HepG2 (cell line): ENCODE measurements around the gene SLC16A7. TPM values are rescaled to one million over a fixed set of nuclear protein-coding genes. Genes with fewer than 3 reads are reported as not detected.

ENCODE experiments used
- ATAC-seq: fragments of 200-7000 bp; cut with Tn5 transposase; 3 replicates; pipeline ENCODE4 v1.9.1; 2020; ENCODE audit warnings: mild to moderate bottlenecking, moderate library complexity
- BruUV-seq: library from RNA; stranded (reverse); fragments of 400-500 nt; replicated peaks from 2 replicates; lab custom pipeline; 2021; lab: Mats Ljungman, UMichigan
- CTCF ChIA-PET: fragments of 300-600 bp; formaldehyde crosslinking; extraction: SDS; loops from one replicate; lab custom pipeline; 2021; ENCODE audit warnings: low total read pairs, inconsistent platforms, low intra/inter-chr PET ratio; lab: Yijun Ruan, JAX
- POLR2A ChIA-PET: fragments of 350-600 bp; sonication (Branson Sonifier 250); formaldehyde crosslinking; loops from one replicate; lab custom pipeline; 2020; ENCODE audit warnings: antibody characterized with exemption, inconsistent platforms; lab: Yijun Ruan, JAX
- DNase-seq: peaks from one replicate; pipeline ENCODE4 v3.0.0-alpha.2; 2015; ENCODE audit warnings: low spot score
- FAIRE-seq: peaks from 3 replicates; lab custom pipeline; 2011; peaks lifted over from hg19 to GRCh38; lab: Jason Lieb, UNC
- H2AFZ ChIP-seq: one replicate; pipeline ENCODE4 v1.6.1; 2011; ENCODE audit warnings: low read length, inconsistent platforms
- H3K27ac ChIP-seq: fragments of 300-600 bp; 3 replicates; pipeline ENCODE4 v1.8.0; 2011; ENCODE audit warnings: mixed run types, mild to moderate bottlenecking, mixed read lengths, low read length, inconsistent platforms; ENCODE audit not compliant: insufficient read depth; ENCODE audit errors: extremely low read length
- H3K27me3 ChIP-seq, 2 experiments: fragments of 200-600 bp in 1 of 2; 2 replicates in 1 of 2; 3 replicates in 1 of 2; pipeline versions ENCODE4 v1.6.0 to v1.8.0; 2011; ENCODE audit warnings: low read length in 2 of 2, mild to moderate bottlenecking in 2 of 2, moderate library complexity in 2 of 2, inconsistent platforms in 1 of 2; ENCODE audit not compliant: insufficient read depth in 2 of 2, control insufficient read depth in 1 of 2
- H3K36me3 ChIP-seq, 2 experiments: fragments of 200-600 bp in 1 of 2; replicated peaks in 1 of 2; 2 replicates in 1 of 2; 3 replicates in 1 of 2; pipeline versions ENCODE4 v1.5.1 to v1.8.0; 2011; ENCODE audit warnings: low read length in 2 of 2, inconsistent platforms in 1 of 2; ENCODE audit not compliant: insufficient read depth in 2 of 2, control insufficient read depth in 1 of 2
- H3K4me1 ChIP-seq: 2 replicates; pipeline ENCODE4 v1.5.1; 2012; ENCODE audit warnings: low read length, inconsistent platforms; ENCODE audit not compliant: insufficient read depth
- H3K4me2 ChIP-seq: 2 replicates; pipeline ENCODE4 v1.6.0; 2011; ENCODE audit warnings: low read depth, low read length, inconsistent platforms
- H3K4me3 ChIP-seq, 3 experiments: fragments of 200-600 bp in 1 of 3; sonication (generic), shearing (Covaris generic) in 1 of 3; replicated peaks in 1 of 3; 2 replicates each; pipeline ENCODE4 v1.5.1; 2011 to 2016; ENCODE audit warnings: low read length in 3 of 3, inconsistent platforms in 2 of 3, low read depth in 2 of 3, mild to moderate bottlenecking in 2 of 3, control low read depth in 1 of 3, mixed read lengths in 1 of 3; ENCODE audit not compliant: insufficient read depth in 1 of 3
- H3K79me2 ChIP-seq: one replicate; pipeline ENCODE4 v1.6.1; 2011; ENCODE audit warnings: low read length, inconsistent platforms; ENCODE audit not compliant: insufficient read depth
- H3K9ac ChIP-seq: 2 replicates; pipeline ENCODE4 v1.6.0; 2011; ENCODE audit warnings: mild to moderate bottlenecking, low read depth, low read length, inconsistent platforms; ENCODE audit not compliant: insufficient read depth
- H3K9me3 ChIP-seq: 2 replicates; pipeline ENCODE4 v1.5.1; 2012; ENCODE audit warnings: mild to moderate bottlenecking, low read length
- H4K20me1 ChIP-seq: 2 replicates; pipeline ENCODE4 v1.6.0; 2011; ENCODE audit warnings: inconsistent platforms, mild to moderate bottlenecking, low read length, moderate library complexity; ENCODE audit not compliant: insufficient read depth
- FOXM1 ChIP-seq: sonication (generic); formaldehyde crosslinking; IDR thresholded peaks from 2 replicates; pipeline ENCODE4 v1.5.0; 2020; ENCODE audit warnings: missing genetic modification reagents
- HMG20A ChIP-seq: IDR thresholded peaks from 2 replicates; pipeline ENCODE4 v1.6.1; 2016; ENCODE audit warnings: borderline replicate concordance
- MXI1 ChIP-seq: IDR thresholded peaks from 3 replicates; pipeline ENCODE4 v1.6.1; 2012; ENCODE audit warnings: low read depth, low read length, inconsistent platforms, borderline replicate concordance
- SSRP1 ChIP-seq: IDR thresholded peaks from 2 replicates; pipeline ENCODE4 v1.6.1; 2016; ENCODE audit warnings: control low read depth
- TEAD2 ChIP-seq: sonication (generic); formaldehyde crosslinking; IDR thresholded peaks from 2 replicates; pipeline ENCODE4 v1.9.0; 2021; ENCODE audit warnings: missing genetic modification reagents
- ZNF317 ChIP-seq: sonication (generic); formaldehyde crosslinking; IDR thresholded peaks from 2 replicates; pipeline ENCODE4 v1.5.0; 2020; ENCODE audit warnings: mild to moderate bottlenecking, missing genetic modification reagents
- ZNF674 ChIP-seq: sonication (generic); formaldehyde crosslinking; IDR thresholded peaks from 2 replicates; pipeline ENCODE4 v1.5.0; 2020; ENCODE audit warnings: low read depth, mild to moderate bottlenecking, missing genetic modification reagents
- WGBS: methylation state at CpG from one replicate; pipeline ENCODE4 v1.1.6; 2017; ENCODE audit warnings: low lambda C conversion rate; 5-methylcytosine and 5-hydroxymethylcytosine counted together
- in situ Hi-C: cut with HindIII; loops from 2 replicates; pipeline ENCODE4 v1.10.0; 2017; ENCODE audit warnings: low pct_unique_long_range_greater_than_20kb; ENCODE audit not compliant: extremely low pct_ligation_motif_present
- intact Hi-C: fragments of 100-400 bp; cut with micrococcal nuclease; formaldehyde crosslinking; loops from one replicate; pipeline ENCODE4 v1.10.0; 2022; ENCODE audit not compliant: unreplicated experiment
- polyA plus RNA-seq, 8 experiments: library from polyadenylated mRNA; depleted of rRNA in 3 of 8; stranded (reverse) in 7 of 8; unstranded in 1 of 8; fragments of >200 nt; fragmentation: Illumina TruSeq in 4 of 8; extraction: Trizol in 4 of 8; gene quantifications; 2 replicates each; pipeline versions ENCODE4 v1.2.1 to v1.2.3, GENCODE V29; 2011 to 2016; ENCODE audit warnings: low read depth in 4 of 8, missing spikeins in 1 of 8, mixed read lengths in 1 of 8; ENCODE audit not compliant: insufficient read depth in 1 of 8
- total RNA-seq, 5 experiments: library from RNA; depleted of rRNA; stranded (reverse); fragments of >200 nt; fragmentation: Illumina TruSeq; extraction: Trizol; gene quantifications; 2 replicates each; pipeline ENCODE4 v1.2.3, GENCODE V29; 2016; ENCODE audit warnings: low read depth in 1 of 5
- TF ChIP-seq, protein P1 (sequence below): IDR thresholded peaks from 2 replicates; pipeline ENCODE4 v1.6.1; 2016; ENCODE audit warnings: low read depth, missing genetic modification reagents, missing compliant biosample characterization
- TF ChIP-seq, protein P2 (sequence below): sonication (generic); formaldehyde crosslinking; IDR thresholded peaks from 2 replicates; pipeline ENCODE4 v1.8.1; 2023; ENCODE audit warnings: missing genetic modification reagents, inconsistent platforms, borderline replicate concordance

Gene SLC16A7
- total and polyA plus RNA-seq, 2 of the 13 experiments (the other 11 are each of a cell fraction or from before 2014, with no cell fraction given), result 1.3 to 1.6 TPM

DNA sequence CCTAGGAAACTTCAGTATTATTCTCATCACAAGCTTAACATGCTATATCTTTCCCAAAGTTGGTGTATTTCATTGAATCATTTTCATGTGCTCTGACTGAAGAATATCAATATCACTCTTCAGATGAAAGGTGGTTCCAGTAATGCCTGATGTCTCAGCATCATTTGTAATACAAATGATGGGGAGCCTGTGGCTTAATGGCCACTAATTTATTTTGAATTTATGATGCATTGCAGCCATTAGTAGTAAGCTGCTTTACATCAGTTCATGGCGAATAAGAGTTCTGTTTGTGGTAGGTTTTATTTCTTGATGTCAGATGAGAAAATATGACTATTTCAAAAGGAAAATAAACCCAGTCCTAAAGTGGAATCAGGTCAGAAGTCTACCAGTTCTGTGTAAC, 139.4 kb downstream of the SLC16A7 start (continued):
- TF ChIP-seq TEAD2 (CRISPR knock-in tag) (no peak), MXI1 (no peak), ZNF317 (CRISPR knock-in tag) (no peak), FOXM1 (CRISPR knock-in tag) (no peak)
- TF ChIP-seq, protein P1, sequence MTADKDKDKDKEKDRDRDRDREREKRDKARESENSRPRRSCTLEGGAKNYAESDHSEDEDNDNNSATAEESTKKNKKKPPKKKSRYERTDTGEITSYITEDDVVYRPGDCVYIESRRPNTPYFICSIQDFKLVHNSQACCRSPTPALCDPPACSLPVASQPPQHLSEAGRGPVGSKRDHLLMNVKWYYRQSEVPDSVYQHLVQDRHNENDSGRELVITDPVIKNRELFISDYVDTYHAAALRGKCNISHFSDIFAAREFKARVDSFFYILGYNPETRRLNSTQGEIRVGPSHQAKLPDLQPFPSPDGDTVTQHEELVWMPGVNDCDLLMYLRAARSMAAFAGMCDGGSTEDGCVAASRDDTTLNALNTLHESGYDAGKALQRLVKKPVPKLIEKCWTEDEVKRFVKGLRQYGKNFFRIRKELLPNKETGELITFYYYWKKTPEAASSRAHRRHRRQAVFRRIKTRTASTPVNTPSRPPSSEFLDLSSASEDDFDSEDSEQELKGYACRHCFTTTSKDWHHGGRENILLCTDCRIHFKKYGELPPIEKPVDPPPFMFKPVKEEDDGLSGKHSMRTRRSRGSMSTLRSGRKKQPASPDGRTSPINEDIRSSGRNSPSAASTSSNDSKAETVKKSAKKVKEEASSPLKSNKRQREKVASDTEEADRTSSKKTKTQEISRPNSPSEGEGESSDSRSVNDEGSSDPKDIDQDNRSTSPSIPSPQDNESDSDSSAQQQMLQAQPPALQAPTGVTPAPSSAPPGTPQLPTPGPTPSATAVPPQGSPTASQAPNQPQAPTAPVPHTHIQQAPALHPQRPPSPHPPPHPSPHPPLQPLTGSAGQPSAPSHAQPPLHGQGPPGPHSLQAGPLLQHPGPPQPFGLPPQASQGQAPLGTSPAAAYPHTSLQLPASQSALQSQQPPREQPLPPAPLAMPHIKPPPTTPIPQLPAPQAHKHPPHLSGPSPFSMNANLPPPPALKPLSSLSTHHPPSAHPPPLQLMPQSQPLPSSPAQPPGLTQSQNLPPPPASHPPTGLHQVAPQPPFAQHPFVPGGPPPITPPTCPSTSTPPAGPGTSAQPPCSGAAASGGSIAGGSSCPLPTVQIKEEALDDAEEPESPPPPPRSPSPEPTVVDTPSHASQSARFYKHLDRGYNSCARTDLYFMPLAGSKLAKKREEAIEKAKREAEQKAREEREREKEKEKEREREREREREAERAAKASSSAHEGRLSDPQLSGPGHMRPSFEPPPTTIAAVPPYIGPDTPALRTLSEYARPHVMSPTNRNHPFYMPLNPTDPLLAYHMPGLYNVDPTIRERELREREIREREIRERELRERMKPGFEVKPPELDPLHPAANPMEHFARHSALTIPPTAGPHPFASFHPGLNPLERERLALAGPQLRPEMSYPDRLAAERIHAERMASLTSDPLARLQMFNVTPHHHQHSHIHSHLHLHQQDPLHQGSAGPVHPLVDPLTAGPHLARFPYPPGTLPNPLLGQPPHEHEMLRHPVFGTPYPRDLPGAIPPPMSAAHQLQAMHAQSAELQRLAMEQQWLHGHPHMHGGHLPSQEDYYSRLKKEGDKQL (CRISPR knock-in tag), result no peak

DNA sequence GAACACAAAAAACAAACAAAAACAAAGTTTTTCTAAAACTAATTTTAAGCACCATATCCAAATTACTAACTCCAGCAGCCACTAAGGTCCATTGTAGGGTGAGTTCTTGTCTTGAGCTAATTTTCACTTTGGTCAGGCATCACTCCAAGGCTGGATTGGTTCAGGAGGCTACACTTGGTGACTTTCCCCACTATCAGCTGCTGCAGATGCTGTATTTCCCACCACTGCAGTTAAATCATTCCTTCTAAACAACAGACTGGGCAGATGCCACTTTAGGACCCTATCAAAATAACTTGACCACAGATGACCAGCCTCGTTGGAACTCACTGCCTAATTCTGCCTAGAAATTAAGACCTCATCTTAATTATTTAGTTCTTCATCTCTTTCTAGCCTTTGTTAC, 140.5 kb downstream of the SLC16A7 start:
- CTCF ChIA-PET, result no interaction called here
- intact Hi-C loops, result no loop called here
- TF ChIP-seq, protein P2, sequence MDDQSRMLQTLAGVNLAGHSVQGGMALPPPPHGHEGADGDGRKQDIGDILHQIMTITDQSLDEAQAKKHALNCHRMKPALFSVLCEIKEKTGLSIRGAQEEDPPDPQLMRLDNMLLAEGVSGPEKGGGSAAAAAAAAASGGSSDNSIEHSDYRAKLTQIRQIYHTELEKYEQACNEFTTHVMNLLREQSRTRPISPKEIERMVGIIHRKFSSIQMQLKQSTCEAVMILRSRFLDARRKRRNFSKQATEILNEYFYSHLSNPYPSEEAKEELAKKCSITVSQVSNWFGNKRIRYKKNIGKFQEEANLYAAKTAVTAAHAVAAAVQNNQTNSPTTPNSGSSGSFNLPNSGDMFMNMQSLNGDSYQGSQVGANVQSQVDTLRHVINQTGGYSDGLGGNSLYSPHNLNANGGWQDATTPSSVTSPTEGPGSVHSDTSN, result no peak
- no peak for TF ChIP-seq ZNF674 (CRISPR knock-in tag)
- TF ChIP-seq SSRP1 (CRISPR knock-in tag), result no peak
- TF ChIP-seq HMG20A (CRISPR knock-in tag), result no peak
- TF ChIP-seq, all 625 proteins: peak for 0
- WGBS, result 24% methylated on average over 1 of the region's 1 CpG
- Histone ChIP-seq H4K20me1 (no peaks in the 10 kb centered on the region), H3K27me3 (no peaks in the 10 kb centered on the region), H3K4me3 (no peak overlapping the region), H3K27ac (no peak overlapping the region), H3K79me2 (no peaks in the 10 kb centered on the region), H3K9ac (no peak overlapping the region), H3K4me2 (no peak overlapping the region), H3K36me3 (no peaks in the 10 kb centered on the region), H3K4me1 (no peaks in the 10 kb centered on the region), H2AFZ (no peak overlapping the region), H3K9me3 (no peaks in the 10 kb centered on the region)
- in situ Hi-C loops, result no loop called here
- no peak for ATAC-seq
- BruUV-seq, result no TSS peak
- POLR2A ChIA-PET, result no interaction called here
- no peak for DNase-seq
- FAIRE-seq, result no peak
